ENCODE measurements around the gene TM7SF2. TPM values are rescaled to one million over a fixed set of nuclear protein-coding genes. Genes with fewer than 3 reads are reported as not detected.

Gene TM7SF2
- total RNA-seq, 1 experiment from 2014 or later, result 63.8 TPM

DNA sequence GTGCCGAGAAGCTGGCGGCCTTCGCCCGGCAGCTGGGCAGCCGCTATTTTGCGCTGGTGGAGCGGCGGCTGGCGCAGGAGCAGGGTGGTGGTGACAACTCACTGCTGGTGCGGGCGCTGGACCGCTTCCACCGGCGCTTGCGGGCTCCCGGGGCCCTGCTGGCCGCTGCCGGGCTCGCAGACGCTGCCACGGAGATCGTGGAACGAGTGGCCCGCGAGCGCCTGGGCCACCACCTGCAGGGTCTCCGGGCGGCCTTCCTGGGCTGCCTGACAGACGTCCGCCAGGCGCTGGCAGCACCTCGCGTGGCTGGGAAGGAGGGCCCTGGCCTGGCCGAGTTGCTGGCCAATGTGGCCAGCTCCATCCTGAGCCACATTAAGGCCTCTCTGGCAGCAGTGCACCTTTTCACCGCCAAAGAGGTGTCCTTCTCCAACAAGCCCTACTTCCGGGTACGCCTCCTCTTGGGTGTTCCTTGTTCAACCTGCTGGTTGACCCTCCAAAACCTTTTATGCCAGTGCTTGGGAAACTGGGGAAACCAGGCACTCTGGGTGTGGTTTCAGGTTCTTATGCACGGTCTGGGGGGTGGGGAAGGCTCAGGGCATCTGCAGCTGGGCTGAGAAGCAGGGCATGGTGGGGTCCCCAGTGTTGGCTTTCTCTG, 3.1 kb upstream of the TM7SF2 start:
- ChIA-PET CTCF (interaction anchor here (1.5 kb wide), 1 partner anchor 8 kb away, joined by 5 read pairs; the partner anchor contains the start of gene ZNHIT2), POLR2A (no interaction called here)
- H3K4me1 Mint-ChIP-seq, result peaks cover 13% of the 10 kb centered on the region
- no peaks in the 10 kb centered on the region for H3K27me3 Mint-ChIP-seq (ENCODE audit: low read depth)
- DNase-seq (ENCODE audit: low spot score) (no peak), ATAC-seq (no peak)
- peaks cover 3% of the 10 kb centered on the region; the same call in 1 of the 2 replicates for H3K36me3 Mint-ChIP-seq
- H3K4me3 Mint-ChIP-seq, result no peak overlapping the region
- TF ChIP-seq FOXP1 (CRISPR knock-in tag; IDR thresholded peaks at IDR 0.05; ENCODE audit: borderline replicate concordance) (no peak), RORB (CRISPR knock-in tag; IDR thresholded peaks at IDR 0.05) (no peak), FOXJ3 (CRISPR knock-in tag; IDR thresholded peaks at IDR 0.05; ENCODE audit: borderline replicate concordance) (no peak), ZNF396 (CRISPR knock-in tag; IDR thresholded peaks at IDR 0.05; ENCODE audit: borderline replicate concordance) (no peak), IRF2 (CRISPR knock-in tag; IDR thresholded peaks at IDR 0.05; ENCODE audit: borderline replicate concordance, low read depth) (no peak), EMX1 (CRISPR knock-in tag; IDR thresholded peaks at IDR 0.05) (no peak), JAZF1 (CRISPR knock-in tag; IDR thresholded peaks at IDR 0.05) (no peak), NR1H2 (CRISPR knock-in tag; IDR thresholded peaks at IDR 0.05) (no peak), CREM (CRISPR knock-in tag; IDR thresholded peaks at IDR 0.05) (no peak)
- TF ChIP-seq, protein P1, sequence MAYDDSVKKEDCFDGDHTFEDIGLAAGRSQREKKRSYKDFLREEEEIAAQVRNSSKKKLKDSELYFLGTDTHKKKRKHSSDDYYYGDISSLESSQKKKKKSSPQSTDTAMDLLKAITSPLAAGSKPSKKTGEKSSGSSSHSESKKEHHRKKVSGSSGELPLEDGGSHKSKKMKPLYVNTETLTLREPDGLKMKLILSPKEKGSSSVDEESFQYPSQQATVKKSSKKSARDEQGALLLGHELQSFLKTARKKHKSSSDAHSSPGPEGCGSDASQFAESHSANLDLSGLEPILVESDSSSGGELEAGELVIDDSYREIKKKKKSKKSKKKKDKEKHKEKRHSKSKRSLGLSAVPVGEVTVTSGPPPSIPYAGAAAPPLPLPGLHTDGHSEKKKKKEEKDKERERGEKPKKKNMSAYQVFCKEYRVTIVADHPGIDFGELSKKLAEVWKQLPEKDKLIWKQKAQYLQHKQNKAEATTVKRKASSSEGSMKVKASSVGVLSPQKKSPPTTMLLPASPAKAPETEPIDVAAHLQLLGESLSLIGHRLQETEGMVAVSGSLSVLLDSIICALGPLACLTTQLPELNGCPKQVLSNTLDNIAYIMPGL (CRISPR knock-in tag; IDR thresholded peaks at IDR 0.05), result no peak
- TF ChIP-seq, protein P2, sequence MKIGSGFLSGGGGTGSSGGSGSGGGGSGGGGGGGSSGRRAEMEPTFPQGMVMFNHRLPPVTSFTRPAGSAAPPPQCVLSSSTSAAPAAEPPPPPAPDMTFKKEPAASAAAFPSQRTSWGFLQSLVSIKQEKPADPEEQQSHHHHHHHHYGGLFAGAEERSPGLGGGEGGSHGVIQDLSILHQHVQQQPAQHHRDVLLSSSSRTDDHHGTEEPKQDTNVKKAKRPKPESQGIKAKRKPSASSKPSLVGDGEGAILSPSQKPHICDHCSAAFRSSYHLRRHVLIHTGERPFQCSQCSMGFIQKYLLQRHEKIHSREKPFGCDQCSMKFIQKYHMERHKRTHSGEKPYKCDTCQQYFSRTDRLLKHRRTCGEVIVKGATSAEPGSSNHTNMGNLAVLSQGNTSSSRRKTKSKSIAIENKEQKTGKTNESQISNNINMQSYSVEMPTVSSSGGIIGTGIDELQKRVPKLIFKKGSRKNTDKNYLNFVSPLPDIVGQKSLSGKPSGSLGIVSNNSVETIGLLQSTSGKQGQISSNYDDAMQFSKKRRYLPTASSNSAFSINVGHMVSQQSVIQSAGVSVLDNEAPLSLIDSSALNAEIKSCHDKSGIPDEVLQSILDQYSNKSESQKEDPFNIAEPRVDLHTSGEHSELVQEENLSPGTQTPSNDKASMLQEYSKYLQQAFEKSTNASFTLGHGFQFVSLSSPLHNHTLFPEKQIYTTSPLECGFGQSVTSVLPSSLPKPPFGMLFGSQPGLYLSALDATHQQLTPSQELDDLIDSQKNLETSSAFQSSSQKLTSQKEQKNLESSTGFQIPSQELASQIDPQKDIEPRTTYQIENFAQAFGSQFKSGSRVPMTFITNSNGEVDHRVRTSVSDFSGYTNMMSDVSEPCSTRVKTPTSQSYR (CRISPR knock-in tag; IDR thresholded peaks at IDR 0.05), result no peak
- TF ChIP-seq, protein P3, sequence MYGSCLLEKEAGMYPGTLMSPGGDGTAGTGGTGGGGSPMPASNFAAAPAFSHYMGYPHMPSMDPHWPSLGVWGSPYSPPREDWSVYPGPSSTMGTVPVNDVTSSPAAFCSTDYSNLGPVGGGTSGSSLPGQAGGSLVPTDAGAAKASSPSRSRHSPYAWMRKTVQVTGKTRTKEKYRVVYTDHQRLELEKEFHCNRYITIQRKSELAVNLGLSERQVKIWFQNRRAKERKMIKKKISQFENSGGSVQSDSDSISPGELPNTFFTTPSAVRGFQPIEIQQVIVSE (CRISPR knock-in tag; IDR thresholded peaks at IDR 0.05; ENCODE audit: borderline replicate concordance), result no peak
- TF ChIP-seq, protein P4, sequence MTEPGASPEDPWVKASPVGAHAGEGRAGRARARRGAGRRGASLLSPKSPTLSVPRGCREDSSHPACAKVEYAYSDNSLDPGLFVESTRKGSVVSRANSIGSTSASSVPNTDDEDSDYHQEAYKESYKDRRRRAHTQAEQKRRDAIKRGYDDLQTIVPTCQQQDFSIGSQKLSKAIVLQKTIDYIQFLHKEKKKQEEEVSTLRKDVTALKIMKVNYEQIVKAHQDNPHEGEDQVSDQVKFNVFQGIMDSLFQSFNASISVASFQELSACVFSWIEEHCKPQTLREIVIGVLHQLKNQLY (CRISPR knock-in tag; IDR thresholded peaks at IDR 0.05), result no peak
- TF ChIP-seq, protein P5, sequence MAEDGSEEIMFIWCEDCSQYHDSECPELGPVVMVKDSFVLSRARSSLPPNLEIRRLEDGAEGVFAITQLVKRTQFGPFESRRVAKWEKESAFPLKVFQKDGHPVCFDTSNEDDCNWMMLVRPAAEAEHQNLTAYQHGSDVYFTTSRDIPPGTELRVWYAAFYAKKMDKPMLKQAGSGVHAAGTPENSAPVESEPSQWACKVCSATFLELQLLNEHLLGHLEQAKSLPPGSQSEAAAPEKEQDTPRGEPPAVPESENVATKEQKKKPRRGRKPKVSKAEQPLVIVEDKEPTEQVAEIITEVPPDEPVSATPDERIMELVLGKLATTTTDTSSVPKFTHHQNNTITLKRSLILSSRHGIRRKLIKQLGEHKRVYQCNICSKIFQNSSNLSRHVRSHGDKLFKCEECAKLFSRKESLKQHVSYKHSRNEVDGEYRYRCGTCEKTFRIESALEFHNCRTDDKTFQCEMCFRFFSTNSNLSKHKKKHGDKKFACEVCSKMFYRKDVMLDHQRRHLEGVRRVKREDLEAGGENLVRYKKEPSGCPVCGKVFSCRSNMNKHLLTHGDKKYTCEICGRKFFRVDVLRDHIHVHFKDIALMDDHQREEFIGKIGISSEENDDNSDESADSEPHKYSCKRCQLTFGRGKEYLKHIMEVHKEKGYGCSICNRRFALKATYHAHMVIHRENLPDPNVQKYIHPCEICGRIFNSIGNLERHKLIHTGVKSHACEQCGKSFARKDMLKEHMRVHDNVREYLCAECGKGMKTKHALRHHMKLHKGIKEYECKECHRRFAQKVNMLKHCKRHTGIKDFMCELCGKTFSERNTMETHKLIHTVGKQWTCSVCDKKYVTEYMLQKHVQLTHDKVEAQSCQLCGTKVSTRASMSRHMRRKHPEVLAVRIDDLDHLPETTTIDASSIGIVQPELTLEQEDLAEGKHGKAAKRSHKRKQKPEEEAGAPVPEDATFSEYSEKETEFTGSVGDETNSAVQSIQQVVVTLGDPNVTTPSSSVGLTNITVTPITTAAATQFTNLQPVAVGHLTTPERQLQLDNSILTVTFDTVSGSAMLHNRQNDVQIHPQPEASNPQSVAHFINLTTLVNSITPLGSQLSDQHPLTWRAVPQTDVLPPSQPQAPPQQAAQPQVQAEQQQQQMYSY (CRISPR knock-in tag; IDR thresholded peaks at IDR 0.05), result no peak
- TF ChIP-seq, protein P6, sequence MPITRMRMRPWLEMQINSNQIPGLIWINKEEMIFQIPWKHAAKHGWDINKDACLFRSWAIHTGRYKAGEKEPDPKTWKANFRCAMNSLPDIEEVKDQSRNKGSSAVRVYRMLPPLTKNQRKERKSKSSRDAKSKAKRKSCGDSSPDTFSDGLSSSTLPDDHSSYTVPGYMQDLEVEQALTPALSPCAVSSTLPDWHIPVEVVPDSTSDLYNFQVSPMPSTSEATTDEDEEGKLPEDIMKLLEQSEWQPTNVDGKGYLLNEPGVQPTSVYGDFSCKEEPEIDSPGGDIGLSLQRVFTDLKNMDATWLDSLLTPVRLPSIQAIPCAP (CRISPR knock-in tag; IDR thresholded peaks at IDR 0.05), result no peak
- TF ChIP-seq, protein P7, sequence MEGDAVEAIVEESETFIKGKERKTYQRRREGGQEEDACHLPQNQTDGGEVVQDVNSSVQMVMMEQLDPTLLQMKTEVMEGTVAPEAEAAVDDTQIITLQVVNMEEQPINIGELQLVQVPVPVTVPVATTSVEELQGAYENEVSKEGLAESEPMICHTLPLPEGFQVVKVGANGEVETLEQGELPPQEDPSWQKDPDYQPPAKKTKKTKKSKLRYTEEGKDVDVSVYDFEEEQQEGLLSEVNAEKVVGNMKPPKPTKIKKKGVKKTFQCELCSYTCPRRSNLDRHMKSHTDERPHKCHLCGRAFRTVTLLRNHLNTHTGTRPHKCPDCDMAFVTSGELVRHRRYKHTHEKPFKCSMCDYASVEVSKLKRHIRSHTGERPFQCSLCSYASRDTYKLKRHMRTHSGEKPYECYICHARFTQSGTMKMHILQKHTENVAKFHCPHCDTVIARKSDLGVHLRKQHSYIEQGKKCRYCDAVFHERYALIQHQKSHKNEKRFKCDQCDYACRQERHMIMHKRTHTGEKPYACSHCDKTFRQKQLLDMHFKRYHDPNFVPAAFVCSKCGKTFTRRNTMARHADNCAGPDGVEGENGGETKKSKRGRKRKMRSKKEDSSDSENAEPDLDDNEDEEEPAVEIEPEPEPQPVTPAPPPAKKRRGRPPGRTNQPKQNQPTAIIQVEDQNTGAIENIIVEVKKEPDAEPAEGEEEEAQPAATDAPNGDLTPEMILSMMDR (IDR thresholded peaks at IDR 0.05), result no peak
- TF ChIP-seq, protein P8, sequence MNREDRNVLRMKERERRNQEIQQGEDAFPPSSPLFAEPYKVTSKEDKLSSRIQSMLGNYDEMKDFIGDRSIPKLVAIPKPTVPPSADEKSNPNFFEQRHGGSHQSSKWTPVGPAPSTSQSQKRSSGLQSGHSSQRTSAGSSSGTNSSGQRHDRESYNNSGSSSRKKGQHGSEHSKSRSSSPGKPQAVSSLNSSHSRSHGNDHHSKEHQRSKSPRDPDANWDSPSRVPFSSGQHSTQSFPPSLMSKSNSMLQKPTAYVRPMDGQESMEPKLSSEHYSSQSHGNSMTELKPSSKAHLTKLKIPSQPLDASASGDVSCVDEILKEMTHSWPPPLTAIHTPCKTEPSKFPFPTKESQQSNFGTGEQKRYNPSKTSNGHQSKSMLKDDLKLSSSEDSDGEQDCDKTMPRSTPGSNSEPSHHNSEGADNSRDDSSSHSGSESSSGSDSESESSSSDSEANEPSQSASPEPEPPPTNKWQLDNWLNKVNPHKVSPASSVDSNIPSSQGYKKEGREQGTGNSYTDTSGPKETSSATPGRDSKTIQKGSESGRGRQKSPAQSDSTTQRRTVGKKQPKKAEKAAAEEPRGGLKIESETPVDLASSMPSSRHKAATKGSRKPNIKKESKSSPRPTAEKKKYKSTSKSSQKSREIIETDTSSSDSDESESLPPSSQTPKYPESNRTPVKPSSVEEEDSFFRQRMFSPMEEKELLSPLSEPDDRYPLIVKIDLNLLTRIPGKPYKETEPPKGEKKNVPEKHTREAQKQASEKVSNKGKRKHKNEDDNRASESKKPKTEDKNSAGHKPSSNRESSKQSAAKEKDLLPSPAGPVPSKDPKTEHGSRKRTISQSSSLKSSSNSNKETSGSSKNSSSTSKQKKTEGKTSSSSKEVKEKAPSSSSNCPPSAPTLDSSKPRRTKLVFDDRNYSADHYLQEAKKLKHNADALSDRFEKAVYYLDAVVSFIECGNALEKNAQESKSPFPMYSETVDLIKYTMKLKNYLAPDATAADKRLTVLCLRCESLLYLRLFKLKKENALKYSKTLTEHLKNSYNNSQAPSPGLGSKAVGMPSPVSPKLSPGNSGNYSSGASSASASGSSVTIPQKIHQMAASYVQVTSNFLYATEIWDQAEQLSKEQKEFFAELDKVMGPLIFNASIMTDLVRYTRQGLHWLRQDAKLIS (CRISPR knock-in tag; IDR thresholded peaks at IDR 0.05; ENCODE audit: borderline replicate concordance), result no peak
- H3K9me3 Mint-ChIP-seq, result no peaks in the 10 kb centered on the region
- H3K27ac Mint-ChIP-seq, result no peak overlapping the region
